ENCODE measurements around the gene ZBTB7C. TPM values are rescaled to one million over a fixed set of nuclear protein-coding genes. Genes with fewer than 3 reads are reported as not detected.

ZBTB7C gene
- total RNA-seq, 2 experiments from 2014 or later = not detected

DNA sequence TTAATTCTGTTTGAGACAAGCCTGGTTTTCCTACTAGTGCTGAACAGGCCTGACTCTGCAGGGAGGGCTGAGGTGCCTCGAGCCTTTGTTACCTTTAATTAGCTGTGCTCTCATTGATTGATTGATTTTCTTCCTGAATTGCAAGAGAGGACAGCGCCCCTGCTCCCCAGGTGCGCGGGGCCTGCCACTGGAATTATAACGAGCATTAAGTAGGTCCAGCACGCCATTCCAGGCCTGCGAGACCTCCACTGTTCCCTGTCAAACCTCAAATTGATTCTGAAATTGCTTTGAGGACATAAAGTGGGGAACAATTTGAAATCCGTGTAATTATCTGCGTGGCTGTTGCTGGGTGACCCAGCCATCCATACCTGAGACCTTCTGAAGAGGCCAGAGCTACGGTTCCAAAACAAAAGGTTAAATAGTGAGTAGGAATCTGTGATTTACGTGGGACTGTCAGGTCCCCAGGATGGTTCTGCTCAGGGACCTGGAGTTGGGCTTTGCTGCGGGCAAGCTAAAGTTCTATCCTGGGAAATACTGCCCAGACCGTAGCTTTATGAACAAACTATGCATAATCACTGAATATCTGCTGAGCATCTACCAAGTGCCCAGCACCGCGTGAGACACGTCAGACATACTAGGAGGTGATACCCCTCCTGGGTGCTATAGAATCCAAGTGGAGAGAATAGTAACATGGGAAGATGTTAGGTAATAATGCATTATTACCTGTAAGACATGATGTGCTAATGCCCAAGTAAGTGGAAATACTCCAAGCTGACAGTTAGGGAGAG lies 104.1 kb downstream of the ZBTB7C start:
- intact Hi-C loops (cut with micrococcal nuclease) = no loop called here
- no peak for TF ChIP-seq CTCF (IDR thresholded peaks at IDR 0.05)
- H3K27me3 Mint-ChIP-seq = no peaks in the 10 kb centered on the region
- no peaks in the 10 kb centered on the region for H3K36me3 Mint-ChIP-seq (ENCODE audit: low read depth)
- CTCF ChIA-PET = no interaction called here
- no peak overlapping the region for H3K4me3 Mint-ChIP-seq
- POLR2A ChIA-PET = interaction anchor here (0.7 kb wide), 1 partner anchor 915 kb away, joined by 3 read pairs; no protein-coding TSS in a partner anchor
- ATAC-seq (no peak), DNase-seq (no peak)
- H3K9me3 Mint-ChIP-seq = no peaks in the 10 kb centered on the region
- H3K4me1 Mint-ChIP-seq (ENCODE audit: low read depth) = peaks cover 5% of the 10 kb centered on the region
- H3K27ac Mint-ChIP-seq = no peak overlapping the region

GRCh38 chr18:48303883-48304282 lies 105.3 kb downstream of the ZBTB7C start:
- Mint-ChIP-seq H3K4me1 (ENCODE audit: low read depth) (peaks cover 5% of the 10 kb centered on the region), H3K36me3 (ENCODE audit: low read depth) (no peaks in the 10 kb centered on the region), H3K27me3 (no peaks in the 10 kb centered on the region), H3K4me3 (no peak overlapping the region), H3K9me3 (no peaks in the 10 kb centered on the region), H3K27ac (no peak overlapping the region)
- intact Hi-C loops (cut with micrococcal nuclease) = no loop called here
- DNase-seq (no peak), ATAC-seq (no peak)
- POLR2A ChIA-PET = no interaction called here
- no peak for TF ChIP-seq CTCF (IDR thresholded peaks at IDR 0.05)
- CTCF ChIA-PET = no interaction called here

DNA sequence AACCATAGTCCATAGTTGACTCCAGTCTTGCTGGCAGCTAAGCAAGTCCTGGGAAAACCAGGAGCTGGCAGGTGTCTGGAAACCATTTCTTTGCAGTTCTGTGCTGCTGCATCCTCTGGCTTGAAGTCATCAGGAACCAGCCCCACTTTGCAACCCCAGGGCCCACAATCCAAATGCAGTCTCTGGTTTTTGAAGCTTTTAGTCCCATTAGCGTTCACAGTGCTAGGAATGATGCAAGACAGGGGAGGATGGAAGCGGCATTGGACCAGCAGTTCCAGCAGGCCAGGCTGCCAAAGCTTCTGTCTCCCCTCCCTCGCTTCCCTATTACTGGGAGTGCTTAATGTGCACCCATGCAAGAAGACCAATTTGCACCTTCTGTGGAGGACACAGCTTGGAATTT lies 106.4 kb downstream of the ZBTB7C start:
- intact Hi-C loops (cut with micrococcal nuclease) = no loop called here
- CTCF ChIA-PET = no interaction called here
- H3K27me3 Mint-ChIP-seq = no peaks in the 10 kb centered on the region
- DNase-seq (no peak), ATAC-seq (no peak)
- H3K9me3 Mint-ChIP-seq = no peaks in the 10 kb centered on the region
- TF ChIP-seq CTCF (IDR thresholded peaks at IDR 0.05) = no peak
- no peaks in the 10 kb centered on the region for H3K36me3 Mint-ChIP-seq (ENCODE audit: low read depth)
- no peak overlapping the region for H3K4me3 Mint-ChIP-seq
- H3K27ac Mint-ChIP-seq = no peak overlapping the region
- POLR2A ChIA-PET = no interaction called here
- peaks cover 5% of the 10 kb centered on the region for H3K4me1 Mint-ChIP-seq (ENCODE audit: low read depth)

GRCh38 chr18:48300463-48300961 lies 108.7 kb downstream of the ZBTB7C start:
- no peak for ATAC-seq
- Mint-ChIP-seq H3K4me1 (ENCODE audit: low read depth) (peaks cover 5% of the 10 kb centered on the region), H3K36me3 (ENCODE audit: low read depth) (no peaks in the 10 kb centered on the region), H3K27ac (no peak overlapping the region), H3K9me3 (no peaks in the 10 kb centered on the region), H3K27me3 (no peaks in the 10 kb centered on the region), H3K4me3 (no peak overlapping the region)
- CTCF ChIA-PET = interaction anchor here (1.0 kb wide), 1 partner anchor 234 kb away, joined by 3 read pairs; no protein-coding TSS in a partner anchor
- intact Hi-C loops (cut with micrococcal nuclease) = no loop called here
- DNase-seq = peak; percentile 34
- POLR2A ChIA-PET = no interaction called here
- TF ChIP-seq CTCF (IDR thresholded peaks at IDR 0.05) = no peak

GRCh38 chr18:48297139-48297538 lies 112.0 kb downstream of the ZBTB7C start:
- Mint-ChIP-seq H3K27ac (no peak overlapping the region), H3K36me3 (ENCODE audit: low read depth) (no peaks in the 10 kb centered on the region), H3K27me3 (no peaks in the 10 kb centered on the region), H3K4me3 (no peak overlapping the region), H3K9me3 (no peaks in the 10 kb centered on the region), H3K4me1 (ENCODE audit: low read depth) (peaks cover 5% of the 10 kb centered on the region)
- intact Hi-C loops (cut with micrococcal nuclease) = no loop called here
- CTCF ChIA-PET = no interaction called here
- TF ChIP-seq CTCF (IDR thresholded peaks at IDR 0.05) = no peak
- DNase-seq (no peak), ATAC-seq (no peak)
- POLR2A ChIA-PET = no interaction called here

Measured in activated CD8-positive, alpha-beta T cell treated with anti-CD3 and anti-CD28 coated beads for 36 hours (primary cell).